ENCODE data around the gene SMARCA2.

The SMARCA2 gene

DNA sequence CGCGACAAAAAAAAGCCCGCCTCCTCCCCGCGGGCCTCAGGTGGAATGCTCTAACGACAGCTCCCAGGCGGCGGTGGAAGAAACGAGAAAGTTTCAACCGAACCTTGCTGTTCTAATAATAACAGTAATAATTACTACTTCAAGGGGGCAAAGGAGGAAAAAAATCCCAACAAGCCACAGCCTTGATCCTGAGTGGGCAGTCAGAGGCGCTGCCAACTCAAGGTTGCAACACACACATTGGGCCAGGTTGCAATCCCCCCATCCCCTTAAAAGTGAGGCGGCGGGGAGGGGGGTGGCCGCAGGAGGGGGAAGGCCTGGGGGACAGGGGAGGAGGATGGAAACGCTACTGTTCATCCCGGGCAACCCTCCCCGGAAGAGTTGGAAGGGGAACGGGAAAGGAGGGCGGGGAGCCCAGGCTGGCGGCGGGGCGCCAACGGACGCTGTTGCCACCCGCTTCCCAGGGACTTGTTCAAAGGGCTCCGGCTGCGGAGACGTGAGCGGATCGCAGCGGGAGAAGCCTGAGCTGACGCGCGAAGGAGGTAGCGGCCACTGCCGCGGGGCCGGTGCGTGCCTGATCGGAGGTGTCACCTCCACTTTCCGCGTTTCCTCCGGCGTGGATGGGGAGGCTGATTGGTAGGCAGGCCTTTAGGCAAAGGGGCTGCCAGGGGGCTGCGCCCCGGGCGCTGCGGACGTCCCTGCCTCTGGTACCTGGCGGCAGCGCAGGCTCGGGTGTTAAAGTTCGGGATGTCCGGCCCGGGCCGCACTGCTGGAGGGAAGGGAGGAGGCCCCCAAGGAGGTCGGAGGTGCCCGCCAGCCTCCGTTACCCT is 647 bp downstream of the SMARCA2 start:
- no peak for DNase-seq (ENCODE audit: extremely low read depth, low read depth)

DNA sequence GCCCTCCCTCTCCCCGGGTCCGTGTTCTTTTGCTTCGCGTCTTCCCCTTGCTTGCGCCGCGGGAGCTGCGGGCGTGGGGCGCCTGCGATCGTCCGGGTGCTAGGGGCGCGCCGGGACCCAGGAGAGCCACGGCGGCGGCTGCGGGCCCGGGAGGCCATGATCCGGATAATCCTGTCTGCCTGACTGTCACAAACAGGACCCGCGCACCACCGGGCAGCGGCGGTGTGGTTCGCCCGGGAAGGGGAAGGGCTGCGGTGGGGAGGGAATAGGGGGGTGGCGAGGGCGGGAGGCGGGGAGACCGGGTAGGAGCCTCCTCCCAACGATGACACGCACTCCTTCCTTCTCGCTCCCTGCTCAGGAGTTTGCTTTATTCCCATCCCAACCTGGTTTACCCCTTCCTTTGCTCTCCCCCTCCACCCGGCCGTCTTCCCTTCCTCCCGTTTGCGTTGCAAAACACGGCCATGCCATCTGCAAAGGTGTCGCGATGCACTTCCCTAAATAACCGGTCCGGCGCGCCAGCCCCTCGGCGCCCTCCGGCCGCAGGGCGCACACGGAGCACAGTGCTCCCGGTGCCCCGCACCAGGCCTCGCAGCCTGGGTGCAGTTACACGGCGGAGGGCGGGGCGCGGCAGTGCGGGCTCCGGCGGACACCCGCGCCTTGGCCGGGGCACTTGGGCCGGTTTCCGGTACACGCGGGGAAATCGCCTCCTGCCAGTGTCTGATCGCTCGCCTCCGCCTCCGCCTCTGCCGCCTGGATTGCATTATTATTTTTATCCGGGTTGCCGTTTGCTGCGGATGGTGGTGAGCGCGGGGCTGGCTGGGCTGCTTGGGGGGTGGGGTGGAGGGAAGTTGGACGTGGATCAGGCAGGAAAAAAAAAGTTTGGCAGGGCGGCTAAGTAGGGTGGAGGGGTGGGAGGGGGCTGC is 1.5 kb downstream of the SMARCA2 start:
- DNase-seq (ENCODE audit: extremely low read depth, low read depth) = peak; percentile 52

More for the DNA sequence above, 647 bp downstream of the SMARCA2 start:
- TF ChIP-seq, protein P1, sequence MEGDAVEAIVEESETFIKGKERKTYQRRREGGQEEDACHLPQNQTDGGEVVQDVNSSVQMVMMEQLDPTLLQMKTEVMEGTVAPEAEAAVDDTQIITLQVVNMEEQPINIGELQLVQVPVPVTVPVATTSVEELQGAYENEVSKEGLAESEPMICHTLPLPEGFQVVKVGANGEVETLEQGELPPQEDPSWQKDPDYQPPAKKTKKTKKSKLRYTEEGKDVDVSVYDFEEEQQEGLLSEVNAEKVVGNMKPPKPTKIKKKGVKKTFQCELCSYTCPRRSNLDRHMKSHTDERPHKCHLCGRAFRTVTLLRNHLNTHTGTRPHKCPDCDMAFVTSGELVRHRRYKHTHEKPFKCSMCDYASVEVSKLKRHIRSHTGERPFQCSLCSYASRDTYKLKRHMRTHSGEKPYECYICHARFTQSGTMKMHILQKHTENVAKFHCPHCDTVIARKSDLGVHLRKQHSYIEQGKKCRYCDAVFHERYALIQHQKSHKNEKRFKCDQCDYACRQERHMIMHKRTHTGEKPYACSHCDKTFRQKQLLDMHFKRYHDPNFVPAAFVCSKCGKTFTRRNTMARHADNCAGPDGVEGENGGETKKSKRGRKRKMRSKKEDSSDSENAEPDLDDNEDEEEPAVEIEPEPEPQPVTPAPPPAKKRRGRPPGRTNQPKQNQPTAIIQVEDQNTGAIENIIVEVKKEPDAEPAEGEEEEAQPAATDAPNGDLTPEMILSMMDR (IDR thresholded peaks at IDR 0.05; ENCODE audit: low read depth, low read length) = no peak

DNA sequence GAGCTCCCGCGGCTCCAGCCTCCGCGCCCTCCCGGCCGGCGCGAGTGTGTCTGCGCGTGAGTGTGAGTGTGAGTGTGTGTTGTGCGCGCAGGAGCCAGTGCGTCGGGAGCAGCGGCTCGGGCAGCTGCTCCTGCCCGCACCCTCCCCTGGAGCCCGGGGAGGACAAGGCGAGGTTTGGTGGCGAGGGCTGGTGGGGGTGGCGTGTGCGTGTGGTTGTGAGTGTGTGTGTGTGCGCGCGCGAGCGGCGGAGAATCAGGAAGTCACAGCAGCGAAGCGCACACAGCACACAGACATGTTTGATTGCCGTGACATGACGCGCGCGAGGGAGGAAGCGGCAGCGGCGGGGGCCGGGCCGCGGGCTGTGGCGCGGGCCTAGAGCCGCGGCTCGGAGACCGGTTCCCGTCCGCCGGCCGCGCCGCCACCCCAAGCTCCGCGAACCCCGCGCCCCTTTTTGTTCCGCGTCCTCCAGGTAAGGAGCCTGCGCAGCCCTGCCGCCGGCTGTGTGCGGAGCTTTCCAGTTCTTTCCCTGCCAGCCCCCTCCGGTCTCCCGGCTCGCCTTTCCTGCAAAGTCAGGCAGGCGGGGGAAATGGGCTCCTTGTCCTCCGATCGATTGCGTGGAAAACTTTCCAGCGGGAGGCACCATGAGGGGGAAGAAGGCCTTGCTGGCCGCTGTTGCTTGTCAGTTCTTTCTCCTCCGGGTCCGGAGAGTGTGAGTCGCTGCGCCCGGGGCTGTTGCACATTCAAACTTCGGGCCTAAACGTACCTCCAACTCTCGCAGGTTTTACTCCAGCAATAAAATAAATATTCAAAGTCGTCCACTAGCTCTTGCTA is 2.4 kb downstream of the SMARCA2 start:
- peak; percentile 58 for DNase-seq (ENCODE audit: extremely low read depth, low read depth)
- TF ChIP-seq, protein P1 (IDR thresholded peaks at IDR 0.05; ENCODE audit: low read depth, low read length) = no peak

More for the DNA sequence above, 1.5 kb downstream of the SMARCA2 start:
- TF ChIP-seq, protein P1 (IDR thresholded peaks at IDR 0.05; ENCODE audit: low read depth, low read length) = no peak

DNA sequence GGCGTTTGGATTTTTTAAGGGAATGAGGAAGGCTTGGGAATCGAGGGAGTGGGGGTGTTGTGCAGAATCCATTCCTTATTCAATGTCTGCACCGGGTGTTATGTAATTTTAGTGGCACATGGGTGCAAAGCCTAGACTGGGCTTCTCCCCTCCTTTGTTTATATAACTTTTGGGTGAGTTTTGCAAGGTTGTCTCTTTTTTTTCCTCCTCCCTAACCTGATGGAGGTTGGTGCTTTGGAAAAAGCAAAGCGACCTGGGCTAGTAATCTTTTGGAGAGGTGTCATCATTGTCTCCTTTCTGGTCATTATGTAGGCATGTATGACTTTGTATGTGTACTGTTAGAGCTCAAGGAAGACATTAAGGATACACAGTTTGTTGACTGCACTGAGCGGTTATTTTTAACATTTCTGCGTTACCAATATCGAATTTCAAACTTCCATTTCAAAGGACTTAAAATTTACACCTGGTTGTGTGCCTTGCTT is 3.1 kb downstream of the SMARCA2 start:
- TF ChIP-seq, protein P1 (IDR thresholded peaks at IDR 0.05; ENCODE audit: low read depth, low read length) = no peak
- no peak for DNase-seq (ENCODE audit: extremely low read depth, low read depth)

DNA sequence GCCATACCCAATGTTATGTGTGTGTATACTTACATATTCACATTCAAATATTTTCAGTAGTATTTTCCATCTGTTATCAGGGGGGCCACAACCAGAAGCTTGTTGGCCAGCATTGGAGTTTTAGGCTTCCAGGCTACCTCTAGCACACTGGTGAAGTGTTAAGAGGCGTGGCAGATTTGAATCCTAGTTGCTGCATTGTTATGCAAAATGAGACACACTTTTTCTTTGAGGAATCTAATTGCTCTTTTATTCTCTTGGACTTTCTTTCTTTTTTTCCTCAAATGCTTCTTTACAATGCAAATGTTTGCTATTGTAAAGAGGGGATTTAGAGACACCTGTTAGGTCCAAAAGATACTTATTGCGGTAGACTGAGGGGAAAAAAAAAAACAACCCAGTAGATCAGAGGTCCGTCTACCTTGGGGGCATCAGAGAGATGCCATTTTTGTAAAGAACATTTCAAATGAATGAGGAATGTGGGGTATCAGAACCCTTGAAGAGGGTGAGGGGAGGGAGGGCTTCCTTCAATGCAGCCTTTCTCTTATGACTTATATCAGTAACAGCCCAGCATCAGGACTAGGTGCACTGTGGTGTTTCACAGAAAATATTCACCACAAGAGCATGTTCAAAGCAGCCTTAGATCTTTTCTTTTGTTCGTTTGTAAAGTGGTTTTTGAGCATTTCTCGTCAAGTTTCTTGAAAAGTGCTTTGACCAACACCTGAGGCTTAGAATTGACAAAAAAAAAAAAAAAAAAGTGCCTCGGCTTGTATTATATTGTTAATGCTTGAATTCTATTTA is 3.8 kb downstream of the SMARCA2 start:
- TF ChIP-seq, protein P1 (IDR thresholded peaks at IDR 0.05; ENCODE audit: low read depth, low read length) = no peak
- DNase-seq (ENCODE audit: extremely low read depth, low read depth) = no peak

DNA sequence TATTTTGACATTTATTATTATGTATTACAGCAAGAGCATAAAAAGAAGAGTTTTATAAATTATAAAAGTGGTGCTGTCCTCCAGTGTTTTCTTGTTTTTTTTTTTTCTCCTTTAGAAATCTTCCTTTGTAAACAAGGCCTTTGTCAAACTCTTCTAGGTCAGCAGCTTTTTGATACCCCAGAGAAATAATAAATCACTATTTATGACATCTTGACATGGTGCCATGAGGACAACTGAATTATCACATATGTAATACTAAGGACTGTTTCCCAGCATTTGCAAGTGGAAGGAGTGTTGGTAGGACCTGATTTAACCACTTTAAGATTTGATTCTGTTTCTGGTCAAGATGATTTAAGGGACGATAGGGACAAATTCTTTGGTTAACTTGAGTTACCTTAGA is 4.6 kb downstream of the SMARCA2 start:
- TF ChIP-seq, protein P1 (IDR thresholded peaks at IDR 0.05; ENCODE audit: low read depth, low read length) = no peak
- DNase-seq (ENCODE audit: extremely low read depth, low read depth) = no peak
